GM12878 (cell line): ENCODE results near the gene CTDP1.

Experiments used
- BRCA1 ChIP-seq: IDR thresholded peaks from 2 replicates; pipeline ENCODE4 v1.6.1; 2011; ENCODE audit warnings: low read depth, low read length, improper control_type of control experiment
- CHD2 ChIP-seq: IDR thresholded peaks from 2 replicates; pipeline ENCODE4 v1.6.1; 2011; ENCODE audit warnings: low read depth, low read length, improper control_type of control experiment, borderline replicate concordance
- CREM ChIP-seq: IDR thresholded peaks from 2 replicates; pipeline ENCODE4 v1.6.1; 2014; ENCODE audit warnings: antibody characterized with exemption, low read depth
- EP300 ChIP-seq, 2 experiments: fragments of 150-350 bp in 1 of 2; IDR thresholded peaks; 2 replicates each; pipeline ENCODE4 v1.6.1; 2011 to 2012; ENCODE audit warnings: low read depth in 2 of 2, low read length in 2 of 2, borderline replicate concordance in 1 of 2, improper control_type of control experiment in 1 of 2, inconsistent platforms in 1 of 2; ENCODE audit not compliant: control insufficient read depth in 1 of 2
- EZH2 ChIP-seq: IDR thresholded peaks from 2 replicates; pipeline ENCODE4 v1.6.1; 2012; ENCODE audit warnings: low read depth, mild to moderate bottlenecking, control low read depth, inconsistent platforms, low read length, borderline replicate concordance; ENCODE audit not compliant: control insufficient read depth
- FOXM1 ChIP-seq: IDR thresholded peaks from 2 replicates; pipeline ENCODE4 v1.6.1; 2012; ENCODE audit warnings: low read depth, mild to moderate bottlenecking, inconsistent platforms, low read length, moderate library complexity
- NFIC ChIP-seq: IDR thresholded peaks from 2 replicates; pipeline ENCODE4 v1.6.1; 2012; ENCODE audit warnings: low read depth, mild to moderate bottlenecking, inconsistent platforms, low read length, moderate library complexity
- NR2C1 ChIP-seq: fragments of 450-650 bp; IDR thresholded peaks from 2 replicates; pipeline ENCODE4 v1.6.1; 2017; ENCODE audit warnings: antibody characterized with exemption, mild to moderate bottlenecking, moderate library complexity
- PAX8 ChIP-seq: fragments of 450-650 bp; IDR thresholded peaks from 2 replicates; pipeline ENCODE4 v1.6.1; 2017; ENCODE audit warnings: mild to moderate bottlenecking, moderate library complexity
- POLR2AphosphoS5 ChIP-seq: IDR thresholded peaks from 2 replicates; pipeline ENCODE4 v1.6.1; 2011; ENCODE audit warnings: mild to moderate bottlenecking, low read length, inconsistent platforms
- RBBP5 ChIP-seq: fragments of 200-600 bp; sonication (generic); conservative IDR thresholded peaks from 2 replicates; pipeline ENCODE4 v1.6.1; 2016
- TF ChIP-seq, protein P1 (sequence below): IDR thresholded peaks from 2 replicates; pipeline ENCODE4 v1.6.1; 2012; ENCODE audit warnings: low read depth, low read length, improper control_type of control experiment
- TF ChIP-seq, protein P2 (sequence below), 3 experiments: IDR thresholded peaks in 2 of 3; conservative IDR thresholded peaks in 1 of 3; 2 replicates each; pipeline ENCODE4 v1.5.1; 2011; ENCODE audit warnings: low read depth in 3 of 3, low read length in 3 of 3, mild to moderate bottlenecking in 3 of 3, control low read depth in 2 of 3, moderate library complexity in 2 of 3, inconsistent platforms in 1 of 3, mixed read lengths in 1 of 3; ENCODE audit not compliant: control insufficient read depth in 2 of 3, insufficient read depth in 1 of 3; ENCODE audit errors: extremely low read depth in 1 of 3
- TF ChIP-seq, protein P3 (sequence below): IDR thresholded peaks from 2 replicates; pipeline ENCODE4 v1.6.1; 2012; ENCODE audit warnings: mild to moderate bottlenecking, low read depth, low read length

DNA sequence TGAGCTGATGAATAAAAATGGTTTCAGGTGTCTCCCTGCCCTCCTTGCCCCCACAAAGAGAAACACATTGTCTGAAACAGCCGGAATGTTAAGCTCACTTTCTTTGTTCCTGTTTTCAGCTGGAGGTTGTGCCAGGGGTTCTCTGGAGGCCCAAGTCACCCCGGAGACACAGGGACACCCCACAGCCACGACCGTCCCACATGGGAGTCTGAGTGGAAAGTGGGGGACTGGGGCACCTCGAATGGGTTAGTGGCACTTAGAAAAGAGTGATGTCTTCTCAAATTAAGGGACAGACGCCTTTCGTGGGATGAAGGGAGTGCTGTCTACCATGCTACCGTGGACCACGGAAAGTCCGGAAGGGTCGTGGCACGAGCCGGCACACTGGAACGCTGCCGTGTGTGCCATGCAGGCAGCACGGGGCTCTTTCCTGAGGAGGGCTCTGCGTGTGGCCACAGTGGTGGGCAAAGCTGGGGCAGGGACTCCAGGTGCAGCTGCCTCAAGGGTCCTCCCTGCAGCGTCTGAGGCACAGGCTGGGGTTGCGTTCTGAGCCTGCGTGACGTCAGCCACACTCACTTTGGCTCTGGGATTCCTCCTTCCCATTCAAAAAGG is 39.4 kb upstream of the CTDP1 start:
- no peak for TF ChIP-seq NR2C1
- TF ChIP-seq, protein P1, sequence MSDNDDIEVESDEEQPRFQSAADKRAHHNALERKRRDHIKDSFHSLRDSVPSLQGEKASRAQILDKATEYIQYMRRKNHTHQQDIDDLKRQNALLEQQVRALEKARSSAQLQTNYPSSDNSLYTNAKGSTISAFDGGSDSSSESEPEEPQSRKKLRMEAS: no peak
- TF ChIP-seq, protein P2, sequence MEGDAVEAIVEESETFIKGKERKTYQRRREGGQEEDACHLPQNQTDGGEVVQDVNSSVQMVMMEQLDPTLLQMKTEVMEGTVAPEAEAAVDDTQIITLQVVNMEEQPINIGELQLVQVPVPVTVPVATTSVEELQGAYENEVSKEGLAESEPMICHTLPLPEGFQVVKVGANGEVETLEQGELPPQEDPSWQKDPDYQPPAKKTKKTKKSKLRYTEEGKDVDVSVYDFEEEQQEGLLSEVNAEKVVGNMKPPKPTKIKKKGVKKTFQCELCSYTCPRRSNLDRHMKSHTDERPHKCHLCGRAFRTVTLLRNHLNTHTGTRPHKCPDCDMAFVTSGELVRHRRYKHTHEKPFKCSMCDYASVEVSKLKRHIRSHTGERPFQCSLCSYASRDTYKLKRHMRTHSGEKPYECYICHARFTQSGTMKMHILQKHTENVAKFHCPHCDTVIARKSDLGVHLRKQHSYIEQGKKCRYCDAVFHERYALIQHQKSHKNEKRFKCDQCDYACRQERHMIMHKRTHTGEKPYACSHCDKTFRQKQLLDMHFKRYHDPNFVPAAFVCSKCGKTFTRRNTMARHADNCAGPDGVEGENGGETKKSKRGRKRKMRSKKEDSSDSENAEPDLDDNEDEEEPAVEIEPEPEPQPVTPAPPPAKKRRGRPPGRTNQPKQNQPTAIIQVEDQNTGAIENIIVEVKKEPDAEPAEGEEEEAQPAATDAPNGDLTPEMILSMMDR (IDR thresholded peaks at IDR 0.05 in 2 of 3, conservative IDR thresholded peaks at IDR 0.05 in 1 of 3; ENCODE audit: control insufficient read depth in 2 of 3, extremely low read depth in 1 of 3, insufficient read depth in 1 of 3, low read depth in 3 of 3, low read length in 3 of 3): no peak
- TF ChIP-seq EZH2: no peak
- TF ChIP-seq, protein P3, sequence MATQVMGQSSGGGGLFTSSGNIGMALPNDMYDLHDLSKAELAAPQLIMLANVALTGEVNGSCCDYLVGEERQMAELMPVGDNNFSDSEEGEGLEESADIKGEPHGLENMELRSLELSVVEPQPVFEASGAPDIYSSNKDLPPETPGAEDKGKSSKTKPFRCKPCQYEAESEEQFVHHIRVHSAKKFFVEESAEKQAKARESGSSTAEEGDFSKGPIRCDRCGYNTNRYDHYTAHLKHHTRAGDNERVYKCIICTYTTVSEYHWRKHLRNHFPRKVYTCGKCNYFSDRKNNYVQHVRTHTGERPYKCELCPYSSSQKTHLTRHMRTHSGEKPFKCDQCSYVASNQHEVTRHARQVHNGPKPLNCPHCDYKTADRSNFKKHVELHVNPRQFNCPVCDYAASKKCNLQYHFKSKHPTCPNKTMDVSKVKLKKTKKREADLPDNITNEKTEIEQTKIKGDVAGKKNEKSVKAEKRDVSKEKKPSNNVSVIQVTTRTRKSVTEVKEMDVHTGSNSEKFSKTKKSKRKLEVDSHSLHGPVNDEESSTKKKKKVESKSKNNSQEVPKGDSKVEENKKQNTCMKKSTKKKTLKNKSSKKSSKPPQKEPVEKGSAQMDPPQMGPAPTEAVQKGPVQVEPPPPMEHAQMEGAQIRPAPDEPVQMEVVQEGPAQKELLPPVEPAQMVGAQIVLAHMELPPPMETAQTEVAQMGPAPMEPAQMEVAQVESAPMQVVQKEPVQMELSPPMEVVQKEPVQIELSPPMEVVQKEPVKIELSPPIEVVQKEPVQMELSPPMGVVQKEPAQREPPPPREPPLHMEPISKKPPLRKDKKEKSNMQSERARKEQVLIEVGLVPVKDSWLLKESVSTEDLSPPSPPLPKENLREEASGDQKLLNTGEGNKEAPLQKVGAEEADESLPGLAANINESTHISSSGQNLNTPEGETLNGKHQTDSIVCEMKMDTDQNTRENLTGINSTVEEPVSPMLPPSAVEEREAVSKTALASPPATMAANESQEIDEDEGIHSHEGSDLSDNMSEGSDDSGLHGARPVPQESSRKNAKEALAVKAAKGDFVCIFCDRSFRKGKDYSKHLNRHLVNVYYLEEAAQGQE: no peak
- TF ChIP-seq CHD2: no peak
- TF ChIP-seq EP300 (IDR thresholded peaks at IDR 0.05; ENCODE audit: borderline replicate concordance in 1 of 2, control insufficient read depth in 1 of 2, low read depth in 2 of 2, low read length in 2 of 2): no peak
- TF ChIP-seq RBBP5: no peak
- no peak for TF ChIP-seq PAX8
- TF ChIP-seq POLR2AphosphoS5: no peak
- no peak for TF ChIP-seq NFIC
- no peak for TF ChIP-seq FOXM1
- TF ChIP-seq CREM: no peak
- TF ChIP-seq BRCA1: no peak
